Measurements from ENCODE around the gene MVB12B.

- no peak for TF ChIP-seq REST (IDR thresholded peaks at IDR 0.05; ENCODE audit: borderline replicate concordance)
- no peak for TF ChIP-seq EZH2 (IDR thresholded peaks at IDR 0.05; ENCODE audit: borderline replicate concordance, insufficient read depth, low read length, poor library complexity, severe bottlenecking)
- no peak for TF ChIP-seq CTCF (IDR thresholded peaks at IDR 0.05; ENCODE audit: poor library complexity, severe bottlenecking)
- no peak for TF ChIP-seq SMC3 (conservative IDR thresholded peaks at IDR 0.05; ENCODE audit: poor library complexity)
- no peak for TF ChIP-seq MXI1 (conservative IDR thresholded peaks at IDR 0.05; ENCODE audit: poor library complexity, severe bottlenecking)
- TF ChIP-seq RAD21 (conservative IDR thresholded peaks at IDR 0.05): no peak
- no peak for TF ChIP-seq EP300 (conservative IDR thresholded peaks at IDR 0.05; ENCODE audit: poor library complexity, severe bottlenecking)
Measured at GRCh38 chr9:126342621-126343031, 16.0 kb downstream of the MVB12B start.
